ENCODE measurements around the gene CHMP4B. TPM values are rescaled to one million over a fixed set of nuclear protein-coding genes. Genes with fewer than 3 reads are reported as not detected.

CHMP4B gene
- total RNA-seq, 4 donors from 2014 or later: 62.1 to 95.8 (median 74.8) TPM

GRCh38 chr20:33812152-33812849, 1.2 kb downstream of the CHMP4B start:
- no peaks in the 10 kb centered on the region for H3K27me3 ChIP-seq
- peak overlapping the region; percentile 96 for H3K27ac ChIP-seq
- H3K4me3 ChIP-seq: peak overlapping the region; percentile 75
- TF ChIP-seq CTCF (IDR thresholded peaks at IDR 0.05) (no peak), POLR2AphosphoS5 (IDR thresholded peaks at IDR 0.05) (peak in 1 of 3 donors; percentile 21), EP300 (IDR thresholded peaks at IDR 0.05) (no peak), POLR2A (IDR thresholded peaks at IDR 0.05) (peak in 1 of 2 donors; percentile 26)
- H3K36me3 ChIP-seq: no peaks in the 10 kb centered on the region
- peak in 1 of 2 donors; percentile 85 for DNase-seq (ENCODE audit: low spot score in 2 of 2)
- WGBS: 4% methylated on average over 14 of the region's 14 CpGs
- H3K9me3 ChIP-seq: no peaks in the 10 kb centered on the region
- H3K4me1 ChIP-seq: peaks cover 51% of the 10 kb centered on the region

- no peak for DNase-seq (ENCODE audit: low spot score in 2 of 2)
- no peaks in the 10 kb centered on the region for H3K36me3 ChIP-seq
- peak overlapping the region; percentile 96 for H3K27ac ChIP-seq
- TF ChIP-seq CTCF (IDR thresholded peaks at IDR 0.05) (no peak), POLR2AphosphoS5 (IDR thresholded peaks at IDR 0.05) (no peak), EP300 (IDR thresholded peaks at IDR 0.05) (no peak), POLR2A (IDR thresholded peaks at IDR 0.05) (no peak)
- H3K4me3 ChIP-seq: peak overlapping the region; percentile 75
- peaks cover 58% of the 10 kb centered on the region for H3K4me1 ChIP-seq
- WGBS: 21% methylated on average over 10 of the region's 10 CpGs
- H3K27me3 ChIP-seq: no peaks in the 10 kb centered on the region
- no peaks in the 10 kb centered on the region for H3K9me3 ChIP-seq
Measured at GRCh38 chr20:33812908-33813462, 1.8 kb downstream of the CHMP4B start.

GRCh38 chr20:33814238-33814712, 3.1 kb downstream of the CHMP4B start:
- DNase-seq (ENCODE audit: low spot score in 2 of 2): no peak
- TF ChIP-seq POLR2AphosphoS5 (IDR thresholded peaks at IDR 0.05): no peak
- no peak for TF ChIP-seq POLR2A (IDR thresholded peaks at IDR 0.05)
- TF ChIP-seq EP300 (IDR thresholded peaks at IDR 0.05): no peak
- no peak for TF ChIP-seq CTCF (IDR thresholded peaks at IDR 0.05)
- WGBS: 68% methylated on average over 5 of the region's 5 CpGs
- Histone ChIP-seq H3K4me1 (peaks cover 62% of the 10 kb centered on the region), H3K36me3 (no peaks in the 10 kb centered on the region), H3K27ac (no peak overlapping the region), H3K9me3 (no peaks in the 10 kb centered on the region), H3K4me3 (no peak overlapping the region), H3K27me3 (no peaks in the 10 kb centered on the region)

GRCh38 chr20:33815671-33816070, 4.5 kb downstream of the CHMP4B start:
- TF ChIP-seq POLR2AphosphoS5 (IDR thresholded peaks at IDR 0.05) (no peak), POLR2A (IDR thresholded peaks at IDR 0.05) (no peak), CTCF (IDR thresholded peaks at IDR 0.05) (no peak)
- Histone ChIP-seq H3K9me3 (no peaks in the 10 kb centered on the region), H3K4me3 (no peak overlapping the region), H3K4me1 (peaks cover 65% of the 10 kb centered on the region), H3K27ac (no peak overlapping the region), H3K36me3 (no peaks in the 10 kb centered on the region), H3K27me3 (no peaks in the 10 kb centered on the region)
- 82% methylated on average over 3 of the region's 3 CpGs for WGBS
- DNase-seq (ENCODE audit: low spot score in 2 of 2): no peak

GRCh38 chr20:33816191-33816590, 5.0 kb downstream of the CHMP4B start:
- Histone ChIP-seq H3K9me3 (no peaks in the 10 kb centered on the region), H3K4me1 (peaks cover 64% of the 10 kb centered on the region), H3K27ac (no peak overlapping the region), H3K4me3 (no peak overlapping the region), H3K36me3 (no peaks in the 10 kb centered on the region), H3K27me3 (no peaks in the 10 kb centered on the region)
- TF ChIP-seq POLR2AphosphoS5 (IDR thresholded peaks at IDR 0.05) (no peak), POLR2A (IDR thresholded peaks at IDR 0.05) (no peak), CTCF (IDR thresholded peaks at IDR 0.05) (no peak), EP300 (IDR thresholded peaks at IDR 0.05) (no peak)
- 89% methylated on average over 1 of the region's 1 CpG for WGBS
- DNase-seq (ENCODE audit: low spot score in 2 of 2): no peak
